ENCODE results near the gene TRIP10. TPM values are rescaled to one million over a fixed set of nuclear protein-coding genes. Genes with fewer than 3 reads are reported as not detected.

TRIP10 gene
- total and polyA plus RNA-seq, 10 of the 15 experiments (the other 5 are each of a cell fraction or from before 2014, with no cell fraction given): 0.79 to 54.5 (median 32.5) TPM

DNA sequence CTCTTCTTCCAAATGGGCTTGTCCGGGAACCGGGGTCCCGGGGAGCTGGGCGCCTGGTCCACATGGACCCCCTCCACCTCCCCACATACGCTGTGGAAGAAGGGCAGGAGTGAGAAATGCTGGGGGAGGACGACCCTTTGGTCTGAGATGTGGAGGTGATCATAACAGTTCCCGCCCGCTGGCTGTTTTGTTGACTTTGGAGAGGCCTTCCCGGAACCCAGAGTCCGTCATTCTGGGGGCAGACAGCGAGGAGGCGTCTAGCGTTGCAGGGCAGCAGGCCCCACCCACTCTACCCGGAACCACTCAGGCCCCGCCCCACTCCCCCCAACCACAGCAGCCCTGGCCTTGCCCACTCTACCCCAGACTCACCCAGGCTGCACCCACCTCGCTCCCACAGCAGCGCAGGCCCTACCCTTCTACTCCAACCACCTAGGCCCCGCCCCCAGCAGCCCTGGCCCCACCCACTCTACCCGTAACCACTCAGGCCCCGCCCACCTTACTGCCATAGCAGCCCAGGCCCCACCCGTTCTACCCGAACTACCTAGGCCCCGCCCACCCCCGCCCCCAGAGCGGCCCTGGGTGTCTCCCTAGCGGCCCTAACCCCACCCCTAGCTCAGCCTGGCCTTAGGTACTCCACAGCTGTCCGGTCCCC, 9.2 kb upstream of the TRIP10 start (continued):
- TF ChIP-seq, protein P1, sequence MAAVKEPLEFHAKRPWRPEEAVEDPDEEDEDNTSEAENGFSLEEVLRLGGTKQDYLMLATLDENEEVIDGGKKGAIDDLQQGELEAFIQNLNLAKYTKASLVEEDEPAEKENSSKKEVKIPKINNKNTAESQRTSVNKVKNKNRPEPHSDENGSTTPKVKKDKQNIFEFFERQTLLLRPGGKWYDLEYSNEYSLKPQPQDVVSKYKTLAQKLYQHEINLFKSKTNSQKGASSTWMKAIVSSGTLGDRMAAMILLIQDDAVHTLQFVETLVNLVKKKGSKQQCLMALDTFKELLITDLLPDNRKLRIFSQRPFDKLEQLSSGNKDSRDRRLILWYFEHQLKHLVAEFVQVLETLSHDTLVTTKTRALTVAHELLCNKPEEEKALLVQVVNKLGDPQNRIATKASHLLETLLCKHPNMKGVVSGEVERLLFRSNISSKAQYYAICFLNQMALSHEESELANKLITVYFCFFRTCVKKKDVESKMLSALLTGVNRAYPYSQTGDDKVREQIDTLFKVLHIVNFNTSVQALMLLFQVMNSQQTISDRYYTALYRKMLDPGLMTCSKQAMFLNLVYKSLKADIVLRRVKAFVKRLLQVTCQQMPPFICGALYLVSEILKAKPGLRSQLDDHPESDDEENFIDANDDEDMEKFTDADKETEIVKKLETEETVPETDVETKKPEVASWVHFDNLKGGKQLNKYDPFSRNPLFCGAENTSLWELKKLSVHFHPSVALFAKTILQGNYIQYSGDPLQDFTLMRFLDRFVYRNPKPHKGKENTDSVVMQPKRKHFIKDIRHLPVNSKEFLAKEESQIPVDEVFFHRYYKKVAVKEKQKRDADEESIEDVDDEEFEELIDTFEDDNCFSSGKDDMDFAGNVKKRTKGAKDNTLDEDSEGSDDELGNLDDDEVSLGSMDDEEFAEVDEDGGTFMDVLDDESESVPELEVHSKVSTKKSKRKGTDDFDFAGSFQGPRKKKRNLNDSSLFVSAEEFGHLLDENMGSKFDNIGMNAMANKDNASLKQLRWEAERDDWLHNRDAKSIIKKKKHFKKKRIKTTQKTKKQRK (IDR thresholded peaks at IDR 0.05; ENCODE audit: low read depth, low read length): no peak
- no peak for TF ChIP-seq MXI1 (IDR thresholded peaks at IDR 0.05; ENCODE audit: low read depth, low read length)
- TF ChIP-seq POU2F2 (IDR thresholded peaks at IDR 0.05; ENCODE audit: borderline replicate concordance, low read depth, low read length): no peak
- TF ChIP-seq, protein P2, sequence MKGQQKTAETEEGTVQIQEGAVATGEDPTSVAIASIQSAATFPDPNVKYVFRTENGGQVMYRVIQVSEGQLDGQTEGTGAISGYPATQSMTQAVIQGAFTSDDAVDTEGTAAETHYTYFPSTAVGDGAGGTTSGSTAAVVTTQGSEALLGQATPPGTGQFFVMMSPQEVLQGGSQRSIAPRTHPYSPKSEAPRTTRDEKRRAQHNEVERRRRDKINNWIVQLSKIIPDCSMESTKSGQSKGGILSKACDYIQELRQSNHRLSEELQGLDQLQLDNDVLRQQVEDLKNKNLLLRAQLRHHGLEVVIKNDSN (IDR thresholded peaks at IDR 0.05; ENCODE audit: borderline replicate concordance, extremely low read length, insufficient read depth, low read depth, low read length): no peak
- TF ChIP-seq ZNF24 (IDR thresholded peaks at IDR 0.05): no peak
- TF ChIP-seq KAT2A (conservative IDR thresholded peaks at IDR 0.05; ENCODE audit: control insufficient read depth, low read depth, low read length): no peak
- no peak for TF ChIP-seq TCF7 (IDR thresholded peaks at IDR 0.05; ENCODE audit: borderline replicate concordance)
- TF ChIP-seq EED (IDR thresholded peaks at IDR 0.05; ENCODE audit: low read depth): no peak
- TF ChIP-seq NFXL1 (IDR thresholded peaks at IDR 0.05; ENCODE audit: borderline replicate concordance): no peak
- TF ChIP-seq NFIC (IDR thresholded peaks at IDR 0.05; ENCODE audit: low read depth, low read length): no peak

Data from GM12878 (cell line).